ENCODE data around the gene NSUN5. TPM values are rescaled to one million over a fixed set of nuclear protein-coding genes. Genes with fewer than 3 reads are reported as not detected.

Gene NSUN5
- total RNA-seq, 6 experiments from 2014 or later = 14.1 to 24.0 (median 19.8) TPM

GRCh38 chr7:73345538-73345937 is 36.9 kb upstream of the NSUN5 start:
- no peak for DNase-seq
- Mint-ChIP-seq H3K4me3 (no peak overlapping the region), H3K27me3 (ENCODE audit: insufficient read depth) (peaks cover 42% of the 10 kb centered on the region), H3K4me1 (ENCODE audit: low read depth) (peaks cover 14% of the 10 kb centered on the region), H3K9me3 (no peaks in the 10 kb centered on the region), H3K27ac (no peak overlapping the region), H3K36me3 (ENCODE audit: low read depth) (0 out of 2 replicates have a peak, but pooled peaks cover 4% of the 10 kb centered on the region)
- TF ChIP-seq CTCF (IDR thresholded peaks at IDR 0.05) = no peak

- no peak for DNase-seq
- no peak overlapping the region for H3K4me3 Mint-ChIP-seq
- TF ChIP-seq CTCF (IDR thresholded peaks at IDR 0.05) = no peak
- H3K27me3 Mint-ChIP-seq (ENCODE audit: insufficient read depth) = peaks cover 45% of the 10 kb centered on the region
- 0 out of 2 replicates have a peak, but pooled peaks cover 4% of the 10 kb centered on the region for H3K36me3 Mint-ChIP-seq (ENCODE audit: low read depth)
- H3K4me1 Mint-ChIP-seq (ENCODE audit: low read depth) = peaks cover 14% of the 10 kb centered on the region
- H3K27ac Mint-ChIP-seq = no peak overlapping the region
- H3K9me3 Mint-ChIP-seq = no peaks in the 10 kb centered on the region
Observed at GRCh38 chr7:73343671-73344380, 35.2 kb upstream of the NSUN5 start.

GRCh38 chr7:73342645-73343044 is 34.0 kb upstream of the NSUN5 start:
- Mint-ChIP-seq H3K36me3 (ENCODE audit: low read depth) (no peaks in the 10 kb centered on the region), H3K4me3 (peak overlapping the region; percentile 60), H3K27me3 (ENCODE audit: insufficient read depth) (peaks cover 38% of the 10 kb centered on the region), H3K4me1 (ENCODE audit: low read depth) (peaks cover 14% of the 10 kb centered on the region), H3K27ac (peak overlapping the region; percentile 15; the same call in 1 of the 2 replicates), H3K9me3 (no peaks in the 10 kb centered on the region)
- peak; percentile 61 for DNase-seq
- TF ChIP-seq CTCF (IDR thresholded peaks at IDR 0.05) = peak; percentile 79

- TF ChIP-seq CTCF (IDR thresholded peaks at IDR 0.05) = no peak
- no peak overlapping the region for H3K4me3 Mint-ChIP-seq
- H3K27me3 Mint-ChIP-seq (ENCODE audit: insufficient read depth) = peaks cover 35% of the 10 kb centered on the region
- DNase-seq = peak; percentile 71
- no peak overlapping the region for H3K27ac Mint-ChIP-seq
- H3K9me3 Mint-ChIP-seq = no peaks in the 10 kb centered on the region
- H3K36me3 Mint-ChIP-seq (ENCODE audit: low read depth) = no peaks in the 10 kb centered on the region
- peaks cover 14% of the 10 kb centered on the region for H3K4me1 Mint-ChIP-seq (ENCODE audit: low read depth)
Observed at GRCh38 chr7:73341877-73342276, 33.3 kb upstream of the NSUN5 start.

GRCh38 chr7:73340514-73340913 is 31.9 kb upstream of the NSUN5 start:
- Mint-ChIP-seq H3K27ac (no peak overlapping the region), H3K27me3 (ENCODE audit: insufficient read depth) (peaks cover 34% of the 10 kb centered on the region), H3K4me3 (no peak overlapping the region), H3K4me1 (ENCODE audit: low read depth) (peaks cover 14% of the 10 kb centered on the region), H3K9me3 (no peaks in the 10 kb centered on the region), H3K36me3 (ENCODE audit: low read depth) (no peaks in the 10 kb centered on the region)
- no peak for DNase-seq
- TF ChIP-seq CTCF (IDR thresholded peaks at IDR 0.05) = no peak
